OCI-M2 (cell line): ENCODE data around the gene POMP.
A peak's percentile ranks its signal among the peaks of the same experiment; 100 is the strongest.

Experiments used
- DNase-seq: peaks from one replicate; lab custom pipeline; 2025; ENCODE audit not compliant: unreplicated experiment; lab: John Stamatoyannopoulos, UW

The POMP gene, protein sequence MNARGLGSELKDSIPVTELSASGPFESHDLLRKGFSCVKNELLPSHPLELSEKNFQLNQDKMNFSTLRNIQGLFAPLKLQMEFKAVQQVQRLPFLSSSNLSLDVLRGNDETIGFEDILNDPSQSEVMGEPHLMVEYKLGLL

DNA sequence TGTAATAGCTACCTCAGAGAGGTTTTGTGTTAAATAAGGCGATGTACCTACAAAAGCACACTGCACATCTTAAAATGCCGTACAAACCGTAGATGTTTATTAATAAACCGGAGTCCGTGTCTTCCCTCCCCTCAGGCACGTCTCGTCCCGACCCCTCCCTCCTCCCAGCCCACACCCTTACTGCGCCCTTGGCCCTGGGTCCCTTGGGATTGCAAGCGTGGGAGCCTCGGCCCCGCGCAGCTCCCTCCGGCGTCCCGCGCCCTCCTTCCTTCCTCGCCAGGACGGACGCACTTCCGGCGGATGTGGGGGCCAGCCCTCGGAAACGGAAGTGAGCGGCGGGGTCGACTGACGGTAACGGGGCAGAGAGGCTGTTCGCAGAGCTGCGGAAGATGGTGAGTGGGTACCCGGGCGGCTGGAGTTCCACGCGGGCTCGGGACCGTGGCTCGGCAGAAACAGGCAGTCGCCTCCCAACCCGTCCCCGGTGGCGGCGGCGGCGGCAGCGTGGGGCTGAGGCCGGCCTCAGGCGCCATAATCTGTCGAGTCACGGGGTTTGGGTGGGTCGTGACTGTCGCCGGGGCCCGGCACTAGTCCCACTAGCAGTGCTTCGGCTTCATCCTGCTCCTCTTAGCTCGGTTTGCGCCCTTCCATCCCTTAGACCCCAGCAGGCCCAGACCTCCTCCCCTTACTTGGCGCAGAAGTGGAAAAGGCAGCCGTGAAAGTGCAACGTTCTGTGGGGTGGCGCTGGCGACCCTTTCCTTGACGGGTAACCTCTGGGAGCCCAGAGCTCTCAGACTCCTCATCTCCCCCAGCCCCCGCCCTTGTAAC, at the start of gene POMP:
TSS of gene POMP (plus strand) at position 335 of the 825 bp plus-strand sequence. CDS start at position 390, 55 bp downstream.
- DNase-seq, result peak; percentile 27

DNA sequence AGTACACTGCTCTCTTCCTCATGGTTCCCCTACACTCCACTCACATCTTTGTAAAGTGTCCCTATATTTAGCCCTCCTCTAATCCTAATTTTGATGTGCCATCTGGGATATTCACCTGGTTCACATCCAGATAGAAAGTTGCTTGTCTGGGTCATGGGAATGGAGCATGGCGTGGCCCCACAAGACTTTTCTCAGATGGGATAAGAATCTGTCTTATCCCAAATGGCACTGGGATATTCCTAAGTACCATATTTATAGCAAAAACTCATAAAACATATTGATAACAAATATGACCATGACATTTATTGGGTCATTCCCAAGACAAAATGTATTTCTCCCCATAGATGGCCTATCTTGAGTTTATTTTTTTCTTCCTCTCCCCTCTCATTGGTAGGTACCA, 49.5 kb upstream of the POMP start:
- no peak for DNase-seq

DNA sequence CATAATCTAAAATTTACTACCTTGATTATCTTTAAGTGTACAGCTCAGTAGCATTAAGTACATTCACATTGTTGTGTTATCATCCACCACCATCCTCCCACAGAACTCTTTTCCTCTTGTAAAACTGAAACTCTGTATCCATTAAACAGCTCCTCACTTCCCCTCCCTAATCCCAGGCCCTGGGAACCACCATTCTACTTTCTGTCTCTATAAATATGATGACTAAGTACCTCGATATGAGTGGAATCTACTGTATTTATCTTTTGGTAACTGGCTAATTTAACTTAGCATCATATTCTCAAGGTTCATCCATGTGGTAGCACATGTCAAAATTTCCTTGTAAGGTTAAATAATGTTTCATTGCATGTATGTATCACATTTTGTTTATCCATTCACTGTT, 49.0 kb upstream of the POMP start:
- no peak for DNase-seq

DNA sequence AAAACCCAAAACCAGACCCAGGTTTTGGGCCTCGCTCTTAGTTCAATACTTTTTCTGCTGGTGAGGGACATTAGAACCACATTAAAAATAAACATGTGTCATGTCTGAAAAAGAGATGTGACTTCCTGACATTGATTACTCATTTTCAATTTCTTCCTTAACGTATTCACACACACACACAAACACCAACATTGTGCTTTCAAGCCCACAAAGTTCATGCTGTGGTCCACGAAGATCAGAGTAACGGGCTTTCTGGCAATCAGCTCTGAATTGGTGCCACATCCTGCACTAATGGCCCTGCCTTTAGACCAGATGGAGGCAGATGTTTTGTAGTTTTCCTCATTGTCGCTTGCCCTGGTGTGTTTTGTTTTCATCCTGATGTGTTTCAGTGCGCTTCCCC, 47.9 kb upstream of the POMP start:
- no peak for DNase-seq

DNA sequence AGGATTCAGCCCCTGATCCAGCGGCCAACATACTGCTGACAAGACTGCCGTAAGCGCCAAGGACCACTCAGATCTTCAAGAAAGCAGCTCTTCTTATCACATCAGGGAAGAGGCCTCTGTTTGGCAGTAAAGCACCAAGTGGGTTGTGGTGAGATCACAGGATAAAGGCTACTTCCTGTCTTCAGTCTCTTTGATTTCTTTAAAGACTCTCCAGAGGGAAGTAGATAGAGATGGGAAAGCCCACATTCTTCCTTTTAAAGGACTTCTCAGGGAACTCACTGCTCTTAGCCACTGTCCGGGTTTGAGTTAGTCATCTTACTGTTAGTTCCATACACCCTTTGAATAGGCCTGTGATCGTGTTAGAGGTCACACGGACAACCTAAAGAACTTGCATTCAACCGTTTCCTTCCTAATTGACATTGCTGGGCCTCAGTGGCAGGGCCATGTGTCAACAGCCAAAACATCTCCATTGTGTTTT, 47.2 kb upstream of the POMP start:
- peak; percentile 30 for DNase-seq

DNA sequence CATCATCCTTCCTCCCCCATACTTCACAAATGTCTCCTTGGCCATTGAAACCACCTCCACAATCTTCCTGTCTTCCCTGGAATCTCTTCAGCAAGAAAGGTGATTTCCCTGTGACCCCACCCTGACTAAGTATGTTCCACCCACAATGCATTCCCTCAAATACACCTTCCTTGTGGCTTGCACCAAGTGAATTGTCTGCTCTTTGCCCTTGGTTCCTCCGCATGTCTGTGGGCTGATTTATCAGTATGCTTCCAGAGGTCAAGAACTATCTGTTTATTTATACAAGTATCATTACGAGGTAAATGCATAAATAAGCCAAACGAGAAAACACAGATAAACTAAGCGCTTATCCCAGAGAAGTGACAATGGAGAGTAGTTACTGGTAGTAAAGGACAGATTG, 45.4 kb upstream of the POMP start:
- no peak for DNase-seq

DNA sequence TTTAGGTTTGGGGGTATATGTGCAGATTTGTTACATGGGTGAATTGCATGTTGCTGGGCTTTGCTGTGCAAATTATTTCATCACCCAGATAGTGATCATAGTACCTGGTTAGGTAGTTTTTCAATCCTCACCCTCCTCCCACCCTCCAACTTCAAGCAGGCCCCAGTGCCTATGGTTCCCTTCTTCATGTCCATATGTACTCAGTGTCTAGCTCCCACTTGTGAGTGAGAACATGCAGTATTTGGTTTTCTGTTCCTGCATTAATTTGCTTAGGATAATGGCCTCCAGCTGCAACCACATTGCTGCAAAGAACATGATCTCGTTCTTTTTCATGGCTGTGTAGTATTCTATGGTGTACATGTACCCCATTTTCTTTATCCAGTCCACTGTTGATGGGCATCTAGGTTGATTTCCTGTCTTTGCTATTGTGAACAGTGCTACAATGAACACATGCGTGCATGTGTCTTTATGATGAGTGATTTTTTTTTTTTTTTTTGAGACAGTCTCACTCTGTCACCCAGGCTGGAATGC, 42.9 kb upstream of the POMP start:
- DNase-seq, result no peak

DNA sequence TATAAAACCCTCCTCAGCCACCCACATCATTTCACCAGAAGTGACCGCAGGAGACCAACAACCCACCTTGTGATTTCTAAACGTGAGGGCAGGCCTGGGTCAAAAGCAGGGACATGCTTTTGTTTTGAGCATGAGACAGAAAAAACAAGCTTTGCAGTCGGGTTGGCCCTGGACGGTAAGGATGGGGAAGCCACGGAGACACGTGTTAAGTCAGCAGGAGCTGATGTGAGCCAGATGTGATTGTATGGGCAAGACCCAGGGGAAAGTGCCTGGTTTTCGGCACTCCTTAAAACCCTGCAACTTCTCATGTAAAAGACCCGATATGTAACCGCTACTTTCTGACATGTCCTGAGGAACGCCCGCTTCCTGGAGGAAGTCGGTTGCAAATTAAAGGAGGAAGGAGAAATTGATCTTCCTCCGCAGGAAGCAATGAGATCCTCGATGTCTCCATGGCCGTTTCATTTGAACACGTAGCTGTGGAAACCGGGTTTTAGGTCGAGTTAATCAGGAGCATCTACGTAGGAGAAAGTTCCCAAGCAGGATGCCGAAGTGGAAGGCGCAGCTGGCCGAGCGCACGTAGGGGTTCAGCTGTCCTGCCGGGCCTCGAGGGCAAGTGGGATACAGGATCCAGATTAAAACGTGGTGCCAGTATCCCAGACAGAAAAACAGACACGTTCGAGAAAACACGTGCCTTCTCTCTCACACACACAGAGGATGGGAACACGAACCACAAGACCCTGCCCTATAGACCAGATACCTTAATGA, 40.5 kb upstream of the POMP start:
- DNase-seq, result no peak

DNA sequence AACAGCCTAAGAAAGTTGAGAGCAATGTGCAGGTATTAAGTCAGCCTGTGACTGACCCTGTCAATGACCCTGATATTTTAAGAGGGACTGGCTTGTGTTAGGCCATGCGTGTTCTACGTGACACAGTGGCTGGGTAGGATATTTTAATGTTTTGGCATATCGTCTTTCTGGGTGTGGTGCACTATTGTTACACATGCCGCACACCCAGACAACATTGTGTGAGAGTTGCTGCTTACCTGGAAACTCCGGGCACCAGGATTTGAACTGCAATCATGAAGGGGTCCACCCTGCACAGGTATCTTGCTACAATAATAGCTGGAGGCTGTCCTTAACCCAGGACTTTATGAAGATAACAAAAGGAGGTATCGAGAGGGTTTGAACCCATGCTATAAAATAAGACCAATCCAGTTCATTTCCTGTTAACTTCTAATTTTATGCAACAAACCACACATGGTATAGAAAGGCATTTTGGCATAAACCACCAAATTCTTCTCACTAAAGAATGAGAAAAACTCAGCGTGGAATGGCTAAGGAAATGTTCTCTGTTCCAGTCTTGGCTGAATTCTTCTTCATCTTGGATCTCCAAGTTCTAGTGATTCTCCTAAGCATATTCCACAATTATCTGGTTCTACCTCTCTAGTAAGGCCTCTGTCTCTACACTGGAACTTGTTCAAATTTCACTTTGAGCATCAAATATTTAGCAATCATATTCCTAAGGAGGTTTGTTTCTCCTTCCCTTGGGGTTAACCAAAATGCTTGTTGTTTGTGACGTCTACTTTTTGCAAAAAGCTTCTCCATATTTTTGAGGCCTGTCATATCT, 38.7 kb upstream of the POMP start:
- no peak for DNase-seq

DNA sequence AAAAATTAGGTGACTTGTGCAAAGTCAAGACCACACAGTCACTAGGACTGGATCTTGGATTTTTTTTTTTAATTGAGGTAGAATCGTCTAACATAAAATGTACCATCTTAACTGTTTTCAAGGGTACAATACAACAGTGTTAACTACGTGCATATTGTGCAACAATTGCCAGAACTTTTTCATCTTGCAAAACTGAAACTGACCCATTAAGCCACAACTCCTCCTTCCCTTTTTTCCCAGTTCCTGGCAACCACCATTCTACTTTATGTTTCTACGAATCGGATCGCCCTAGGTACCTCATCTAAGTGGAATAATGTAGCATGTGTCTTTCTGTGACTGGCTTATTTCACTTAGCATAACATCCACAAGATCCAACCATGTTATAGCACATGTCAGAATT, 37.5 kb upstream of the POMP start:
- DNase-seq, result no peak

DNA sequence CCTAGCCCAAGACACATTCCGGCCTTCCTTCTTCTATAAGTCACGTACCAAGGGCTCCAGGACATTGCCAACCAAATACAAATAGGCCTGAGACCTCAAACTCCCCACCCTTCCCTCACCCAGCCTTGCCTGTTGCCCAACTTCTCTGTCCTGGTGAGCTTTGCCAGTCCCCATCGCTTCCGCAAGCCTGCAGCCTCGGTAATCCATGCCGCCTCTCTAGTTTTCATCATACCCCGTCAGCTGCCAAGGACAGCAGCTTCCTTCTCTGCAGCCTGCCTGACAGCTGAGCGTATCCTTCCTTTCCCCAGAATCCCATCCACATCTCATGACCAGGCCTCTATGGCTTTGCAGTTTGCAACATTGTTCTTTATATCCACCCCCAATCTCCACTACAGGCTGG, 36.6 kb upstream of the POMP start:
- no peak for DNase-seq

DNA sequence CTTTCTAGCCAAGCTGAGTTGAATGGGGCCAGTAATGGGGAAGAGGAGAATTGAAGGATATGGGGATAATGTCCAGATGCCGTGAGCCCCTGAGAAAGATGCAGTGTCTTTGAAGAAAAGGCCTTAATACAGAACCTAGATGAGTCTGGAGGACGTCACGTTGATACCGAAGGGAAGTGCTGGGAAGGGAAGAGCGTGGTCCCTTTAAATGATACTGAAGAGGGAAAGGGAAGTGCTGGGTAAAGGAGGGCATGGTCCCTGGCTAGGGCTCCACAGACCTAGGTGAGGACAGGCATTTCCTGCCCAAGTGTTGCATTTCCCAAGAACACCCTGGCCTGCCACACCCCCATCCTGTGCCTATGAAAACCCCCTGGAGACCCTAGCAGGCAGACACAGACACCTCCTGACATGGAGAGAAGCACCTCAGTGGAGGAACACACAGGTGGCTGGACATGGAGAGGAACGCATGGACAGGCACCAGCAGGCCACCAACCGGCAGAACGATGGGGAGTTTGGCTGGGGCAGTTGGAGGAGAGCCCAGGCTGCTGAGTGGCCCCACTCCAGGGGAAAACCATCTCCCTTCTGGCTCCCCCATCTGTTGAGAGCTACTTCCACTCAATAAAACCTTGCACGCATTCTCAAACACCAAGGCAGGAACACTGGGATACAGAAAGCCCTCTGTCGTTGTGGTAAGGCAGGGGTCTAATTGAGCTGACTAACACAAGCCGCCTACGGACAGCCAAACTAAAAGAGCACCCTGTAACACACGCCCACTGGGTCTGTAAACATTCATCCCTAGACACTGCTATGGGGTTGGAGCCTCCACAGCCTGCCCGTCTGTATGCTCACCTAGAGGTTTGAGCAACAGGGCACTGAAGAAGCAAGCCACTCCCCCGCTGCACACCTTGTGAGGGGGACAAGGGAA, 34.9 kb upstream of the POMP start:
- DNase-seq, result no peak

DNA sequence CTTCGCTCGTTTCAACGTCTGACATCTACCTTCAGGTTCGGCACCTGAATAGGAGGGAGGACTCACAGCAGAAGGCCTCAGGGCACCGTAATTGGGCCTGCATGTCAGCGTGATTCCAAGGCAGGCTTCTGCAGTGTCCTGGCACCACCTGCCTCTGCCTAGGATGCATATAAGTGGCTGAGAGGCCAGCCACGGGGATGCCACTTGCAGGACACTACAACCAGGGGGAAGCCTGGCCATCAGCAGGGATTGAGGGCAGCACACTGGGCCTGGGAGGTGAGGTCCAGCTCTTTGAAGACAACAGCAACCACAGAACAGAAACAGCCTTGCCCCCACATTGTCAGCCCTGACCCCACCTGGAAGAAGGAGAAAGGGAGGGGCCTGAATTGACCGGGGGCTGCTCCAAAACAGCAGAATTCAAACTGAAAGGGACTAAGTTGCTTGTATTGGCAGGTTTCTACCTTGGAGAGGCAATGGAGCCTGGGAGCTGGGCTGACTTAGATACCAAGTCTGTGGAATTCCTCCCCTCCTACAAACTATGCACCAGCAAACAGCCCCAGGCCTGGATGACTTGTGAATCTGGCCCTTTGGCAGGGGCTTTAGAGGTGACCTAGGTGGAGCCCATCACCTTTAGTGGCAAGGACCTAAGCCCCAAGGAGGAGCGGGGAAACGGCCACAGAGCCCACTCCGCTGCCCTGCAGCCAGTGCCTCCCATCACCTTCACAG, 34.1 kb upstream of the POMP start:
- no peak for DNase-seq

DNA sequence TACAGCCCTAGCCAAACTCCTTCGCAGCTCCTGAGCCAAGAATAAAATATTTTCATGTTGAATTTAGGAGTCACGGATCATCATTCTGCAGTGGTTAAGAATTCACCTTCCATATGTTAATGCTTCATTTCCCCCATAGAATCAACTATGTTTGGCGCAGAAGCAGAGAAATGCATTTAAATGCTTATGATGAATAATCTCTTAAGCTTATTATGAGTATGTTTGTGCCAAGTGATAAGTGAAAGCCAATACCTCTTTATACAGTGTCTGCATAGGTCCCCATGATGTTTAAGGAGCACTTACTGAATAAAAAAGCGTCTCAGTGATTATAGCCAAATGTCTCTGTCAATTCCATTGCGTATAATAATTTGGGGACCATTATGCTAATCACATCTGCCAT, 32.7 kb upstream of the POMP start:
- no peak for DNase-seq

DNA sequence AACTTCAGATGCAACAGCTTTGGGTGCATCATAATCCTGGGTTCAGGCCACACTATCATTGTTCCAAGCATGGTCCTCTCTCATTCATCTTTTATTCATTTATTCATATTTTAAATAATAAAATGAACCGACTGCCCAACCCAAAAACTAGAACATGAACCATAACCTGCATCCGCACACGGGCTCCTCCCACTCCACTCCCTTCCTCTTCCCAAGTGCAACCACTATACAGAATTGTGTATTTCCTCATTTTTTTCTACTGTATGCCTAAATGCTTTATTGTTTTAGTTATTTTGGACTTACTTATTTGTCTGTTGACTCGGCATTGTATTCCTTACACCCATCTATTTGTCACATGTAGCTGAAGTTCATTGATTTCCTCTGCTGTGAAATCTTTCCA, 30.7 kb upstream of the POMP start:
- no peak for DNase-seq

DNA sequence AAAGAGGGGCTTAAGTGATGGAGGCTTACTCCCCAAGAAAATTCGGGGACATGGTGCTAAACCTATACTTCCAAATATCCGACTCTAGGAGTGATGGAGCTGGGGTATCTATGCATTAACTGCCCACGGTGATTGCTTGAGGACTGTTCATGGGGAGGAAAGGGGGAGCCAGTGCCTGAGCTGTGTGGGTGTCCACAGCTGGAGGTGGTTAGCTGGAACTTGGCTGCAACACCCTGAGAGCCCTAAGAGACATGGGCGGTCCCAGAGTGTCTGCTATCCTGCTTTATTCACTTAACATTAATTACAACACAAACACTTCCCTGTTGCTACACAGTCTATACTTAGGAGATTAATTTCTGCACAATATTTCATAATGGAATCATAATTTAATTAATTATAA, 28.1 kb upstream of the POMP start:
- no peak for DNase-seq

DNA sequence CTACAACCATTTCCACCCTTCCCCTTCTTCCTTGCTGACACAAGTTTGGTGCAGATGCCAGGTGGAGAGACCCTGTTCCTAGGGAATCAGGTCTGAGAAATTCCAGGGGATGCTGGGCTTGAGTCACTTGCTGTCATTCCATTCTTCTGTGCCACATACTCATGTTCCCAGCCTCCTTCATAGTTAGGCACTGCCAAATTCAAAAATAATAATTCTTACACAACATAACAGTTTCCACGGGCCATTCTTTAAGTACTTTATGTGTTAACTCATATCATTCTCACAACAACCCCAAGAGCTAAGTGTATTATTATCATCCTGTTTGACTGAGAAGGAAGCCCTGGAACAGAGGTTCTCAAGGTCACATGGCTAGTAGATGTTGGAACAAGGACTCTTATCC, 27.1 kb upstream of the POMP start:
- no peak for DNase-seq

DNA sequence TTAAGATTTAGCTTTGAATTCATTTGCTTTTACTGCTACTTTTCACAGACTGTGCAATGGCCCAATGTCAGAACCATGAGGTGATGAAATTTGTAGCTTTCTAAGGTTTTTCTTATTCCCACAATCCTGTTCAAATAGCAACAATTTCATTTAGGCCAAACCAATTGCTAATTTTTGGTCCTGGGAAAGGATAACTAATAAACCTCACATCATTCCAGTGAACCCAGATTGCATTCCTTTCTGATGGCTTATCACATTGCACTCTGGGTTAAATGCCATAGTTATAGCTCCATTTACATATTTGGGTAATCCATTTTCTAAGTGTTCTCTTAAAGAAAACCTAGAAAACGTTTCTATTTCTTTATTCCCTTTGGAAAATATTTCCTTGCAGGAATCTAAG, 22.9 kb upstream of the POMP start:
- no peak for DNase-seq

DNA sequence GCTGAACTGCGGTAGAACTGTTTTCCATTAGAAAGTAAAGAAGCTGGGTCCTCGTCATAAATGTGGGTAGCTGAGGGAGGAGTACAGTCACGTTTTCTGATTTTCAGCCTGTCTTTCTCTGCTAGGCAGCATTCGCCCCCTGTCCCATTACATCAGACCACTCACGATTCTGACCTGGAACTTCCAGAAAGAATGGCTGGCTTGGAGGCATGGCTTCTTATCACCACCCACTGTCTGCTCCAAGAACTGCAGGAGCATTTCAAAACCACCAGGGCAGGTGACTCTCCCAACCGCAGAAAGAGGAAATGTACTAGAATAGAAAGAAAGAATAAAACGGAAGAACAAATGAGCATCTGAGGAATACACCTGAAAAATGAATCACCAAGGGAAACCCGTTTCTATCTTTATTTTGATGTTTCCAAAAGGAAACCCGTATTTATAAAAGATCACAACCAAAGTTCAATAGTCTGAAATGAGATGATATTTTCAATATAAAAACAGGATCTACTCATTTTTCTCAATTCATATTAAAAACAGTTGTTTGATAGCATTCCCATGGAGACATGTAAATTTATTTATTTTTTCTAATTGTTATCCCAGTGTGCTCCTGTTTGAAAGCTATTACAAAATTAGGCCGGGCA, 22.1 kb upstream of the POMP start:
- DNase-seq, result no peak
